Measurements from ENCODE around the gene LDLRAD3.

GRCh38 chr11:35951680-35952079, 7.8 kb downstream of the LDLRAD3 start:
- TF ChIP-seq CTCF (IDR thresholded peaks at IDR 0.05) (no peak), POLR2A (IDR thresholded peaks at IDR 0.05) (no peak), POLR2AphosphoS5 (IDR thresholded peaks at IDR 0.05) (peak; percentile 67)

All from prostate gland (tissue), 2 donors.